Left hindlimb (tissue), 1 donor: ENCODE results near the gene TRAF2.
"Not testable (repeated sequence)": the region's sequence is repeated elsewhere in the genome, so short reads cannot be mapped to it uniquely, and the experiment has no call there.

Source experiments
- DNase-seq: peaks from one replicate; pipeline ENCODE4 v3.0.0-alpha.2; 2018

TRAF2 gene

GRCh38 chr9:136885950-136886578 is at the start of gene TRAF2:
TRAF2 (plus strand) TSS chr9:136886516; CDS start chr9:136898741, 12,225 bp downstream.
- DNase-seq = peak; percentile 98

GRCh38 chr9:136837146-136837855 is 49.0 kb upstream of the TRAF2 start:
- DNase-seq = peak; percentile 40

GRCh38 chr9:136837856-136838277 is 48.4 kb upstream of the TRAF2 start:
- DNase-seq = not testable (repeated sequence)

GRCh38 chr9:136838314-136839228 is 47.7 kb upstream of the TRAF2 start:
- no peak for DNase-seq

- no peak for DNase-seq
Observed at GRCh38 chr9:136839229-136840139, 46.8 kb upstream of the TRAF2 start.

- no peak for DNase-seq
Observed at GRCh38 chr9:136840140-136840876, 46.0 kb upstream of the TRAF2 start.

- peak; percentile 76 for DNase-seq
Observed at GRCh38 chr9:136840877-136841645, 45.3 kb upstream of the TRAF2 start.

GRCh38 chr9:136841646-136842379 is 44.5 kb upstream of the TRAF2 start:
- not testable (repeated sequence) for DNase-seq

- peak; percentile 85 for DNase-seq
Observed at GRCh38 chr9:136842380-136842948, 43.9 kb upstream of the TRAF2 start, which contains the start of gene AJM1. AJM1 (plus strand) TSS chr9:136842478; CDS start chr9:136844415, 1,937 bp downstream.

GRCh38 chr9:136843159-136843800 is 43.0 kb upstream of the TRAF2 start:
- not testable (repeated sequence) for DNase-seq

GRCh38 chr9:136843801-136844740 is 42.2 kb upstream of the TRAF2 start:
- not testable (repeated sequence) for DNase-seq

- no peak for DNase-seq
Observed at GRCh38 chr9:136844761-136845464, 41.4 kb upstream of the TRAF2 start.

GRCh38 chr9:136845465-136846260 is 40.7 kb upstream of the TRAF2 start:
- DNase-seq = no peak

GRCh38 chr9:136846376-136847087 is 39.8 kb upstream of the TRAF2 start:
- DNase-seq = no peak

- DNase-seq = peak; percentile 88
Observed at GRCh38 chr9:136847088-136847825, 39.1 kb upstream of the TRAF2 start.
